Neuronal stem cell (in vitro differentiated cells): ENCODE results near the gene BPIFA3.

Experiments
- DNase-seq: peaks from one replicate; pipeline ENCODE4 v3.0.0-alpha.2; 2013; ENCODE audit warnings: low spot score
- H2AFZ ChIP-seq: one replicate; pipeline ENCODE4 v1.6.1; 2013; ENCODE audit warnings: mild to moderate bottlenecking, low read length, inconsistent platforms
- H2AK5ac ChIP-seq: 2 replicates; pipeline ENCODE4 v1.6.1; 2013; ENCODE audit warnings: low read depth, mild to moderate bottlenecking, inconsistent platforms, low read length, moderate library complexity, mixed read lengths
- H2BK120ac ChIP-seq: 2 replicates; pipeline ENCODE4 v1.6.1; 2013; ENCODE audit warnings: low read depth, mild to moderate bottlenecking, inconsistent platforms, low read length, moderate library complexity, mixed read lengths
- H2BK12ac ChIP-seq: one replicate; pipeline ENCODE4 v1.6.1; 2013; ENCODE audit warnings: low read length, inconsistent platforms
- H2BK15ac ChIP-seq: 2 replicates; pipeline ENCODE4 v1.6.1; 2013; ENCODE audit warnings: mild to moderate bottlenecking, low read length, inconsistent platforms, mixed read lengths
- H2BK5ac ChIP-seq: one replicate; pipeline ENCODE4 v1.6.1; 2013; ENCODE audit warnings: inconsistent platforms, mild to moderate bottlenecking, low read length, moderate library complexity
- H3K14ac ChIP-seq: one replicate; pipeline ENCODE4 v1.6.1; 2013; ENCODE audit warnings: low read length, inconsistent platforms
- H3K18ac ChIP-seq: 2 replicates; pipeline ENCODE4 v1.6.1; 2013; ENCODE audit warnings: low read length, inconsistent platforms
- H3K23ac ChIP-seq: 2 replicates; pipeline ENCODE4 v1.6.1; 2013; ENCODE audit warnings: low read depth, mild to moderate bottlenecking, mixed read lengths, low read length, inconsistent platforms; ENCODE audit not compliant: poor library complexity
- H3K27ac ChIP-seq: replicated peaks from 3 replicates; pipeline ENCODE4 v1.5.1; 2013; ENCODE audit warnings: low read length, inconsistent platforms
- H3K27me3 ChIP-seq, 3 experiments: 2 replicates each; pipeline ENCODE4 v1.6.1; 2013; ENCODE audit warnings: low read length in 3 of 3, mild to moderate bottlenecking in 2 of 3, inconsistent platforms in 1 of 3, low read depth in 1 of 3, mixed read lengths in 1 of 3, moderate library complexity in 1 of 3; ENCODE audit not compliant: control insufficient read depth in 3 of 3, insufficient read depth in 3 of 3
- H3K36me3 ChIP-seq, 2 donors: replicated peaks in 1 of 2; 2 replicates each; pipeline ENCODE4 v1.6.1; 2013; ENCODE audit warnings: low read length in 2 of 2; ENCODE audit not compliant: control insufficient read depth in 2 of 2, insufficient read depth in 2 of 2
- H3K4ac ChIP-seq: 2 replicates; pipeline ENCODE4 v1.6.1; 2013; ENCODE audit warnings: inconsistent platforms, mild to moderate bottlenecking, low read length, moderate library complexity
- H3K4me1 ChIP-seq, 2 donors: 1 replicate in 1 of 2; 2 replicates in 1 of 2; pipeline ENCODE4 v1.6.1; 2013; ENCODE audit warnings: low read length in 2 of 2, low read depth in 1 of 2; ENCODE audit not compliant: control insufficient read depth in 2 of 2, insufficient read depth in 1 of 2
- H3K4me2 ChIP-seq: one replicate; pipeline ENCODE4 v1.6.1; 2013; ENCODE audit warnings: mild to moderate bottlenecking, low read length, inconsistent platforms; ENCODE audit not compliant: insufficient read depth, poor library complexity, severe bottlenecking
- H3K4me3 ChIP-seq, 2 donors: 2 replicates each; pipeline ENCODE4 v1.5.1; 2013; ENCODE audit warnings: low read length in 2 of 2, mild to moderate bottlenecking in 2 of 2, inconsistent platforms in 1 of 2, moderate library complexity in 1 of 2
- H3K79me1 ChIP-seq: one replicate; pipeline ENCODE4 v1.6.1; 2013; ENCODE audit warnings: low read depth, mild to moderate bottlenecking, inconsistent platforms, low read length, moderate library complexity
- H3K9ac ChIP-seq: one replicate; pipeline ENCODE4 v1.6.1; 2013; ENCODE audit warnings: mild to moderate bottlenecking, low read depth, low read length, inconsistent platforms; ENCODE audit not compliant: poor library complexity
- H3K9me3 ChIP-seq, 2 donors: replicated peaks in 1 of 2; 2 replicates each; pipeline versions ENCODE3 to v1.6.1; 2013; ENCODE audit warnings: low read length in 2 of 2, mild to moderate bottlenecking in 2 of 2, inconsistent platforms in 1 of 2, low read depth in 1 of 2, mixed read lengths in 1 of 2, moderate library complexity in 1 of 2; ENCODE audit not compliant: control insufficient read depth in 2 of 2, insufficient read depth in 1 of 2
- H4K8ac ChIP-seq: one replicate; pipeline ENCODE4 v1.6.1; 2013; ENCODE audit warnings: low read depth, mild to moderate bottlenecking, inconsistent platforms, low read length, moderate library complexity
- H4K91ac ChIP-seq: one replicate; pipeline ENCODE4 v1.6.1; 2013; ENCODE audit warnings: low read length, low read depth, mild to moderate bottlenecking, inconsistent platforms; ENCODE audit not compliant: poor library complexity
- WGBS, 2 donors: extraction: QIAGEN DNeasy Blood & Tissue Kit; methylation state at CpG; one replicate each; pipeline ENCODE4 v1.1.7; 2013; ENCODE audit warnings: missing lambda C conversion rate in 2 of 2, mixed read lengths in 1 of 2; ENCODE audit not compliant: insufficient read length in 2 of 2, insufficient replicate concordance in 1 of 2; ENCODE audit errors: extremely low coverage in 2 of 2; 5-methylcytosine and 5-hydroxymethylcytosine counted together

The BPIFA3 gene

DNA sequence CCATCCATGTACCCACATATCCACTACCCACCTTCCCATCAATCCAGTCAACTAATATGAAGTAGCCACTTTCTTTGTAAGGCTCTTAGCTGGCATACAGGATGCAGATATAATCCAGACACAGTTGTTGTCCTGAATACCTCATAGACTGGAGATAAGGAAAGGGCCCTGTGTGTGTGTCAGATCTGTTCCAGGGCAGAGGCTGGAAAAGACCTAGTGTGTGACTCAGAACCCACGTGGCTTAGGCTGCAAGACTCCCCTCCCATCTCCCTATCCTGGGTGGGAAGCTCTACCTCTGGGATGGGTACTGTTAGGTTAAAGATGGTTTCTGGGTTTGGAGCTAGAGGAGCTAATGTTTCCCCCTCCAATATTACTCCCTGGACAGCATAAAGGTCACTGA, 22.3 kb downstream of the BPIFA3 start:
- Histone ChIP-seq H3K9me3 (no peaks in the 10 kb centered on the region), H4K8ac (no peak overlapping the region)

DNA sequence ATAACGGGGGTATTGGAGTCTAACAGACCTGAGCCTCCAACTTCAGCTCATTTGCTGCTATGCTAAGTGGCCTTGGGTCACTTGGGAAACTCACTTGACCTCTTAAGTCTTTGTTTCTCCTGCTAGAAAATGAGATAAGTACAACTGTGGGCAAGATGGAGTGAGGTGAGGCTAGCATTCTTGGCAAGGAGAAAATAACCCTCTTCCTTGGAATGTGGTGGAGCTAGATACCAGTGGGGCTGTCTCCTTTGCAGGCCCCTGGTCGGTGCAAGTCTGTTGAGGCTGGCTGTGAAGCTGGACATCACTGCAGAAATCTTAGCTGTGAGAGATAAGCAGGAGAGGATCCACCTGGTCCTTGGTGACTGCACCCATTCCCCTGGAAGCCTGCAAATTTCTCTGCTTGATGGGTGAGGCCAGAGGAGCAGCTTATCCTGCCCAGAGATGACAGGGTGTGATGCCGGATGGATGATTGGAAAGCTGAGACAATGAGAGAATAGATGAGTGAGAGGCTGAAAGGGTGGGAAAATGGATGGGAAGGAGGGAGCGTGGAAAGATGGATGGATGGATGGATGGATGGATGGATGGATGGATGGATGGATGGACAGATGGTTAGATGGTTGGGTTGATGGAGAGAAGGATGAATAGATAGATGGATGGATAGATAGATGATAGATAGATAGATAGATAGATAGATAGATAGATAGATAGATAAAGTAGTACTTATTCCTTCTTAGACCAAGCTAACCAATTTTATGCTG, 23.0 kb downstream of the BPIFA3 start:
- H3K9ac ChIP-seq, result no peak overlapping the region
- no peaks in the 10 kb centered on the region for H3K9me3 ChIP-seq
- H3K18ac ChIP-seq, result no peak overlapping the region
- 100% methylated on average over 1 of the region's 4 CpGs; no CpG with 5 or more reads in 1 of the 2 donors for WGBS, 2 donors
- no peak overlapping the region for H2AK5ac ChIP-seq
- H4K8ac ChIP-seq, result no peak overlapping the region
- no peak overlapping the region for H2AFZ ChIP-seq
- H3K36me3 ChIP-seq, result no peaks in the 10 kb centered on the region
- no peak for DNase-seq
- H4K91ac ChIP-seq, result no peak overlapping the region
- no peaks in the 10 kb centered on the region for H3K79me1 ChIP-seq
- H3K4me3 ChIP-seq, result no peak overlapping the region
- H3K4ac ChIP-seq, result no peak overlapping the region
- H3K4me2 ChIP-seq, result no peak overlapping the region
- no peak overlapping the region for H3K14ac ChIP-seq
- H2BK15ac ChIP-seq, result no peak overlapping the region
- no peak overlapping the region for H2BK120ac ChIP-seq
- no peaks in the 10 kb centered on the region for H3K4me1 ChIP-seq
- H3K27me3 ChIP-seq, result no peaks in the 10 kb centered on the region
- H3K23ac ChIP-seq, result no peak overlapping the region
- no peak overlapping the region for H3K27ac ChIP-seq
- no peak overlapping the region for H2BK5ac ChIP-seq
- no peak overlapping the region for H2BK12ac ChIP-seq

More for the DNA sequence above, 22.3 kb downstream of the BPIFA3 start:
- Histone ChIP-seq H3K36me3 (no peaks in the 10 kb centered on the region), H3K18ac (no peak overlapping the region), H2AK5ac (no peak overlapping the region), H3K4me2 (no peak overlapping the region), H3K4me3 (no peak overlapping the region), H3K27ac (no peak overlapping the region), H3K14ac (no peak overlapping the region), H3K4ac (no peak overlapping the region), H2BK5ac (no peak overlapping the region), H2AFZ (no peak overlapping the region), H3K9ac (no peak overlapping the region), H3K79me1 (no peaks in the 10 kb centered on the region), H3K4me1 (no peaks in the 10 kb centered on the region), H2BK120ac (no peak overlapping the region), H4K91ac (no peak overlapping the region), H3K27me3 (no peaks in the 10 kb centered on the region), H2BK12ac (no peak overlapping the region), H3K23ac (no peak overlapping the region), H2BK15ac (no peak overlapping the region)
- no CpG with 5 or more reads among the region's 1 CpG for WGBS, 2 donors
- no peak for DNase-seq

DNA sequence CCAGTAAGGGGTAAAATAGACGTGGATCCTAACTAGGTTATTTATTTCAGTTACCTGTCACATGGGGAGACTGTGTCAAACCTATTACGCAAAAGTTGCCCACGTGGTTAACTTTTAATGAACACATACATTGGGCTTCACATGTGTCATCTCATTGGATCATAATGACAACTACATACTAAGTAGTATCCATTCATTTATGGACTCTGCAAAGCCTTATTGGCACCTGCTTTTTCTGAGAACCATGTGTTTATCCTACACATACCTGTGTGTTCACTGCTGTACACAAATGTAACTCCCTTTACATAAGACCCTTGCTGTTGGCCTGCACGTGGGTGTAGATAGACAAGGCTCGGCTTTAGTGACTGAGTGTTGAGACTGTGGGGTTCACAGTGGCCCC, 23.8 kb downstream of the BPIFA3 start:
- Histone ChIP-seq H2BK120ac (no peak overlapping the region), H3K79me1 (no peaks in the 10 kb centered on the region), H3K4me1 (no peaks in the 10 kb centered on the region), H2AFZ (no peak overlapping the region), H2AK5ac (no peak overlapping the region), H3K18ac (no peak overlapping the region), H3K4ac (no peak overlapping the region), H3K23ac (no peak overlapping the region), H3K9ac (no peak overlapping the region), H4K8ac (no peak overlapping the region), H3K4me2 (no peak overlapping the region), H3K27me3 (no peaks in the 10 kb centered on the region), H2BK15ac (no peak overlapping the region), H3K9me3 (no peaks in the 10 kb centered on the region), H3K27ac (no peak overlapping the region), H3K36me3 (no peaks in the 10 kb centered on the region), H2BK12ac (no peak overlapping the region), H3K14ac (no peak overlapping the region), H2BK5ac (no peak overlapping the region), H3K4me3 (no peak overlapping the region), H4K91ac (no peak overlapping the region)
- WGBS, 2 donors, result no CpG with 5 or more reads among the region's 5 CpGs
- DNase-seq, result no peak

DNA sequence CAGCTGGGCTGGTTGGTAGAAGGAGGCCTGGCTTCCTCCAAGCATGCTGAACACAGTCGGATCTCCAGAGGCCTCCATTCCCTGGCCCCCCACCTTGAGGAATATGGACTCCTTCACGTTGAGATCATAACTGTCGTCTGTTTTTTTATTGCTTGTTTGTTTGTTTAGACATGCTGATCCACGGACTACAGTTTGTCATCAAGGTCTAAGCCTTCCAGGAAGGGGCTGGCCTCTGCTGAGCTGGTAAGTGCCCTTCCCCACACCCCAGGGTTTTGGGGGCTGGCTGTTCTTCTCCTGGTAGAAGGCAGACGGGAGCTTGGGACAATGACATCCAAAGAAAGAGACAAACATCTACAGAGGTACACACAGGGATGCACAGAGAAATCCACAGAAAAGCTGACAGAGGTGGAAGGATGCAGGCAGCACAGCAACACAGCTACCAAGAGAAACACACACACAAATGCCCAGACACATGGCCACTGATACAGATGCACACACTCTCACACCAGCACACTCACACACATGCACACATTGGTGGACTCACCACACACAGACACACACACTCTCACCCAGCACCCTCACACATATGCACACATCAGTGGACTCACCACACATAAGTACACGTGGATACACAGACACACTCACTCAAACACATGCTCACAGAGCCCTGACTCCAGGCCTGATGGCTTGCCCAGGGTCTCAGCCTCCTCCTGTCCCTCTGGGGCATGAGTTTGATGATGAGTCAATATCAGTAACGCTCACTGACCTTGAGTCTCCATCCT, 25.4 kb downstream of the BPIFA3 start:
- Histone ChIP-seq H2BK5ac (no peak overlapping the region), H3K4me3 (no peak overlapping the region), H3K23ac (no peak overlapping the region), H3K9ac (peak overlapping the region; percentile 32), H2BK12ac (no peak overlapping the region), H3K14ac (no peak overlapping the region), H3K36me3 (no peaks in the 10 kb centered on the region), H2BK120ac (no peak overlapping the region), H2AFZ (no peak overlapping the region), H2AK5ac (no peak overlapping the region), H3K18ac (no peak overlapping the region), H3K9me3 (no peaks in the 10 kb centered on the region), H4K91ac (no peak overlapping the region), H4K8ac (no peak overlapping the region), H2BK15ac (no peak overlapping the region), H3K27me3 (no peaks in the 10 kb centered on the region), H3K79me1 (no peaks in the 10 kb centered on the region), H3K4ac (no peak overlapping the region), H3K4me2 (no peak overlapping the region), H3K4me1 (no peaks in the 10 kb centered on the region), H3K27ac (no peak overlapping the region)
- DNase-seq, result no peak
- WGBS, 2 donors, result no CpG with 5 or more reads among the region's 7 CpGs
